Measurements from ENCODE around the gene PCNT. TPM values are rescaled to one million over a fixed set of nuclear protein-coding genes. Genes with fewer than 3 reads are reported as not detected.

The PCNT gene
- total and polyA plus RNA-seq, 9 of the 15 experiments (the other 6 are each of a cell fraction or from before 2014, with no cell fraction given), result 9.1 to 53.5 (median 31.3) TPM

DNA sequence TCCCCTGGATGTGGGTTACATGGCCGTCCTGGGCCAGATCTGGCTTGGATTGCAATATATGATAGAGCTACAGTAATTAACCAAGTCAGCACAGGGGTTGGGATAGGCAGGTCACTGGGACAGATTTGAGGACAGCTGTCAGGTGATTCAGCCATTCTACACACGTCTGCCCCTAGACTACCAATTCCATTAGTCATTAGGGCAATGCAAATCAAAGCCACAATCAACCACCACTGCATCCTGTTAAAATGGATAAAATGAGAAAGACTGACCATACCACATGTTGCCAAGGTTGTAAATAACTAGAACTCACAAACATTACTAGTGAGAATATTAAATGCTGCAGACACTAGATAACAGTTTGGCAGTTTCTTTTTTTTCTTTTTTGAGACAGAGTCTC is 16.3 kb upstream of the PCNT start:
- H3K4me2 ChIP-seq (ENCODE audit: insufficient read depth, low read length), result no peak overlapping the region
- in situ Hi-C loops (cut with MboI), result no loop called here
- CTCF ChIA-PET (ENCODE audit: low intra/inter-chr PET ratio), result no interaction called here
- no peaks in the 10 kb centered on the region for H4K20me1 ChIP-seq (replicated peaks; ENCODE audit: control insufficient read depth, insufficient read depth, low read length)
- no peaks in the 10 kb centered on the region for H3K27me3 ChIP-seq (ENCODE audit: control insufficient read depth in 2 of 2, insufficient read depth in 2 of 2, low read length in 2 of 2)
- POLR2A ChIA-PET, result interaction anchor here (0.7 to 1.5 kb wide), 2 partner anchors 16 to 183 kb away, joined by 3 to 5 read pairs; partner anchors contain the start of gene C21orf58
- H3K9ac ChIP-seq (ENCODE audit: insufficient read depth in 1 of 2, low read depth in 2 of 2, low read length in 2 of 2), result no peak overlapping the region
- H3K9me1 ChIP-seq (ENCODE audit: control insufficient read depth, insufficient read depth, low read length), result no peaks in the 10 kb centered on the region
- H2AFZ ChIP-seq (ENCODE audit: low read depth, low read length), result no peak overlapping the region
- no peak for DNase-seq (ENCODE audit: extremely low read depth in 1 of 4, low spot score in 3 of 4)
- H3K79me2 ChIP-seq (ENCODE audit: control insufficient read depth, insufficient read depth, low read length), result no peaks in the 10 kb centered on the region
- no peak overlapping the region for H3K27ac ChIP-seq (ENCODE audit: extremely low read depth, low read depth, low read length)
- 0 out of 5 replicates have a peak, but pooled peaks cover 0 to 3% of the 10 kb centered on the region in 2 experiments for H3K4me1 ChIP-seq (replicated peaks in 1 of 2; ENCODE audit: control insufficient read depth in 2 of 2, insufficient read depth in 2 of 2, low read length in 2 of 2)
- no peak for ATAC-seq
- BruUV-seq (replicated peaks), result no TSS peak
- 33% methylated on average over 2 of the region's 2 CpGs for WGBS (ENCODE audit: insufficient coverage, low coverage, missing lambda C conversion rate)
- no peak overlapping the region for H3K4me3 ChIP-seq
- no peak for FAIRE-seq
- H3K9me3 ChIP-seq (replicated peaks; ENCODE audit: control insufficient read depth, insufficient read depth, low read depth, low read length), result no peaks in the 10 kb centered on the region
- intact Hi-C loops (cut with micrococcal nuclease), result no loop called here
- peaks cover 56% of the 10 kb centered on the region for H3K36me3 ChIP-seq (ENCODE audit: control insufficient read depth, insufficient read depth, low read length)
- TF ChIP-seq HDAC2 (IDR thresholded peaks at IDR 0.05) (0 out of 2 replicates have a peak, but pooled peaks have one; percentile 22), ERF (CRISPR knock-in tag; IDR thresholded peaks at IDR 0.05) (no peak), TRIM24 (IDR thresholded peaks at IDR 0.05) (0 out of 4 replicates have a peak, but pooled peaks of 1 of the 2 experiments have one; percentile 12), TEAD4 (IDR thresholded peaks at IDR 0.05; ENCODE audit: low read length) (peak; percentile 66), TEAD4 (CRISPR knock-in tag; IDR thresholded peaks at IDR 0.05; ENCODE audit: borderline replicate concordance) (no peak), CBX5 (IDR thresholded peaks at IDR 0.05; ENCODE audit: borderline replicate concordance, low read depth) (no peak), STAG1 (CRISPR knock-in tag; IDR thresholded peaks at IDR 0.05; ENCODE audit: borderline replicate concordance) (no peak), FOSL1 (tag; conservative IDR thresholded peaks at IDR 0.05) (peak; percentile 35; the same call in 1 of the 2 replicates), HDAC1 (IDR thresholded peaks at IDR 0.05) (0 out of 4 replicates have a peak, but pooled peaks of 1 of the 2 experiments have one; percentile 45), ZNF316 (IDR thresholded peaks at IDR 0.05) (0 out of 2 replicates have a peak, but pooled peaks have one; percentile 17), TAL1 (IDR thresholded peaks at IDR 0.05) (peak; percentile 46; the same call in 1 of the 2 replicates), ARID1B (IDR thresholded peaks at IDR 0.05) (peak; percentile 50; the same call in 1 of the 2 replicates), RNF2 (IDR thresholded peaks at IDR 0.05) (no peak), KDM1A (IDR thresholded peaks at IDR 0.05) (peak; percentile 79 to 87)
- TF ChIP-seq, protein P1, sequence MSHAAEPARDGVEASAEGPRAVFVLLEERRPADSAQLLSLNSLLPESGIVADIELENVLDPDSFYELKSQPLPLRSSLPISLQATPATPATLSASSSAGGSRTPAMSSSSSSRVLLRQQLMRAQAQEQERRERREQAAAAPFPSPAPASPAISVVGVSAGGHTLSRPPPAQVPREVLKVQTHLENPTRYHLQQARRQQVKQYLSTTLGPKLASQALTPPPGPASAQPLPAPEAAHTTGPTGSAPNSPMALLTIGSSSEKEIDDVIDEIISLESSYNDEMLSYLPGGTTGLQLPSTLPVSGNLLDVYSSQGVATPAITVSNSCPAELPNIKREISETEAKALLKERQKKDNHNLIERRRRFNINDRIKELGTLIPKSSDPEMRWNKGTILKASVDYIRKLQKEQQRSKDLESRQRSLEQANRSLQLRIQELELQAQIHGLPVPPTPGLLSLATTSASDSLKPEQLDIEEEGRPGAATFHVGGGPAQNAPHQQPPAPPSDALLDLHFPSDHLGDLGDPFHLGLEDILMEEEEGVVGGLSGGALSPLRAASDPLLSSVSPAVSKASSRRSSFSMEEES (CRISPR knock-in tag; IDR thresholded peaks at IDR 0.05), result no peak
- TF ChIP-seq, protein P2, sequence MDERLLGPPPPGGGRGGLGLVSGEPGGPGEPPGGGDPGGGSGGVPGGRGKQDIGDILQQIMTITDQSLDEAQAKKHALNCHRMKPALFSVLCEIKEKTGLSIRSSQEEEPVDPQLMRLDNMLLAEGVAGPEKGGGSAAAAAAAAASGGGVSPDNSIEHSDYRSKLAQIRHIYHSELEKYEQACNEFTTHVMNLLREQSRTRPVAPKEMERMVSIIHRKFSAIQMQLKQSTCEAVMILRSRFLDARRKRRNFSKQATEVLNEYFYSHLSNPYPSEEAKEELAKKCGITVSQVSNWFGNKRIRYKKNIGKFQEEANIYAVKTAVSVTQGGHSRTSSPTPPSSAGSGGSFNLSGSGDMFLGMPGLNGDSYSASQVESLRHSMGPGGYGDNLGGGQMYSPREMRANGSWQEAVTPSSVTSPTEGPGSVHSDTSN (CRISPR knock-in tag; IDR thresholded peaks at IDR 0.05; ENCODE audit: low read depth), result no peak
- TF ChIP-seq, protein P2 (tag; conservative IDR thresholded peaks at IDR 0.05; ENCODE audit: low read depth), result 0 out of 2 replicates have a peak, but pooled peaks have one; percentile 32
